Measurements from ENCODE around the gene SORCS3.

The SORCS3 gene

GRCh38 chr10:104631946-104632345, 9.1 kb upstream of the SORCS3 start:
- DNase-seq (ENCODE audit: low read depth, low spot score), result no peak
- ChIA-PET POLR2A (no interaction called here), CTCF (interaction anchor here (0.8 kb wide), 1 partner anchor 51 kb away, joined by 3 read pairs; no protein-coding TSS in a partner anchor)
- H3K4me3 ChIP-seq (ENCODE audit: low read depth, low read length), result no peak overlapping the region
- TF ChIP-seq CTCF (IDR thresholded peaks at IDR 0.05; ENCODE audit: insufficient read depth, low read length, missing control alignments), result no peak

- CTCF ChIA-PET, result interaction anchor here (1.0 kb wide), 1 partner anchor 18 kb away, joined by 3 read pairs; no protein-coding TSS in a partner anchor
- POLR2A ChIA-PET, result no interaction called here
- H3K4me3 ChIP-seq (ENCODE audit: low read depth, low read length), result no peak overlapping the region
- peak; percentile 47 for TF ChIP-seq CTCF (IDR thresholded peaks at IDR 0.05; ENCODE audit: insufficient read depth, low read length, missing control alignments)
- DNase-seq (ENCODE audit: low read depth, low spot score), result no peak
Measured at GRCh38 chr10:104638861-104639589, 2.1 kb upstream of the SORCS3 start.

- DNase-seq (ENCODE audit: low read depth, low spot score), result no peak
- ChIA-PET CTCF (no interaction called here), POLR2A (no interaction called here)
- no peak for TF ChIP-seq CTCF (IDR thresholded peaks at IDR 0.05; ENCODE audit: insufficient read depth, low read length, missing control alignments)
- H3K4me3 ChIP-seq (ENCODE audit: low read depth, low read length), result no peak overlapping the region
Measured at GRCh38 chr10:104639590-104640338, 1.3 kb upstream of the SORCS3 start.

GRCh38 chr10:104640339-104641186, 527 bp upstream of the SORCS3 start:
- CTCF ChIA-PET, result no interaction called here
- TF ChIP-seq CTCF (IDR thresholded peaks at IDR 0.05; ENCODE audit: insufficient read depth, low read length, missing control alignments), result no peak
- DNase-seq (ENCODE audit: low read depth, low spot score), result no peak

GRCh38 chr10:104641937-104642657, 1.0 kb downstream of the SORCS3 start:
- TF ChIP-seq CTCF (IDR thresholded peaks at IDR 0.05; ENCODE audit: insufficient read depth, low read length, missing control alignments), result no peak
- H3K4me3 ChIP-seq (ENCODE audit: low read depth, low read length), result no peak overlapping the region
- no peak for DNase-seq (ENCODE audit: low read depth, low spot score)
- CTCF ChIA-PET, result no interaction called here
- POLR2A ChIA-PET, result no interaction called here

More at GRCh38 chr10:104640339-104641186, 527 bp upstream of the SORCS3 start:
- no peak overlapping the region for H3K4me3 ChIP-seq (ENCODE audit: low read depth, low read length)
- POLR2A ChIA-PET, result no interaction called here

All from AG04449 (cell line).